ENCODE data around the gene KRTAP5-10.

DNA sequence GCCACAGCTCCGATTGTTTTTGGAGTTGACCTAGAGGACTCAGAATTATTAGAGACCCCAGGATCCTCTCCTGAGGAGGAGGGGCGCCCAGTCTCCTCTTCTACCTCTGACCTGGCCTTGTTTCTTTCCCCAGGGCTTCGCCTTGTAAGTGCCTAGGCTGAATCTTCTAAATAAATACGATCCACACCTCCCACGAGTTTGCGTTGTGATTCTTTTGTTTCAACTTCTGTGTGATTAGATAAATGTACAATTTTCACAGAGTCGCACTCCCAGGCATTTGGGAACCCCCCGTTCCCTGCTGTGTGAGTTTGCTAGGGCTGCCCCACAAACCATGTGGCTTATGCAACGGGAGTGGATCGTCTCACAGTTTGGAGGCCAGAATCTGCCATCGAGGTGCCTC is 26.3 kb upstream of the KRTAP5-10 start:
- no peak for TF ChIP-seq POLR2A (IDR thresholded peaks at IDR 0.05)
- TF ChIP-seq, protein P1, sequence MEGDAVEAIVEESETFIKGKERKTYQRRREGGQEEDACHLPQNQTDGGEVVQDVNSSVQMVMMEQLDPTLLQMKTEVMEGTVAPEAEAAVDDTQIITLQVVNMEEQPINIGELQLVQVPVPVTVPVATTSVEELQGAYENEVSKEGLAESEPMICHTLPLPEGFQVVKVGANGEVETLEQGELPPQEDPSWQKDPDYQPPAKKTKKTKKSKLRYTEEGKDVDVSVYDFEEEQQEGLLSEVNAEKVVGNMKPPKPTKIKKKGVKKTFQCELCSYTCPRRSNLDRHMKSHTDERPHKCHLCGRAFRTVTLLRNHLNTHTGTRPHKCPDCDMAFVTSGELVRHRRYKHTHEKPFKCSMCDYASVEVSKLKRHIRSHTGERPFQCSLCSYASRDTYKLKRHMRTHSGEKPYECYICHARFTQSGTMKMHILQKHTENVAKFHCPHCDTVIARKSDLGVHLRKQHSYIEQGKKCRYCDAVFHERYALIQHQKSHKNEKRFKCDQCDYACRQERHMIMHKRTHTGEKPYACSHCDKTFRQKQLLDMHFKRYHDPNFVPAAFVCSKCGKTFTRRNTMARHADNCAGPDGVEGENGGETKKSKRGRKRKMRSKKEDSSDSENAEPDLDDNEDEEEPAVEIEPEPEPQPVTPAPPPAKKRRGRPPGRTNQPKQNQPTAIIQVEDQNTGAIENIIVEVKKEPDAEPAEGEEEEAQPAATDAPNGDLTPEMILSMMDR (IDR thresholded peaks at IDR 0.05) = no peak
